K562 (cell line): ENCODE results near the gene RPLP2. TPM values are rescaled to one million over a fixed set of nuclear protein-coding genes. Genes with fewer than 3 reads are reported as not detected.
A peak's percentile ranks its signal among the peaks of the same experiment; 100 is the strongest.

Experiments
- ATAC-seq: fragments of 200-7000 bp; cut with Tn5 transposase; 3 replicates; pipeline ENCODE4 v1.9.1; 2020; ENCODE audit warnings: moderate library complexity
- BruUV-seq: library from RNA; stranded (reverse); fragments of 400-500 nt; replicated peaks from 2 replicates; lab custom pipeline; 2021; lab: Mats Ljungman, UMichigan
- CTCF ChIA-PET: fragments of 300-600 bp; formaldehyde crosslinking; extraction: SDS; loops from one replicate; lab custom pipeline; 2021; ENCODE audit warnings: low intra/inter-chr PET ratio; lab: Yijun Ruan, JAX
- POLR2A ChIA-PET: fragments of 300-600, 350-650 bp; sonication (Branson Sonifier 250); formaldehyde crosslinking; extraction: SDS; loops from one replicate; lab custom pipeline; 2021; ENCODE audit warnings: antibody characterized with exemption, inconsistent platforms; lab: Yijun Ruan, JAX
- DNase-seq, 4 experiments: peaks; one replicate each; pipeline versions ENCODE4 v3.0.0 to v3.0.0-alpha.2; 2011 to 2018; ENCODE audit warnings: low spot score in 3 of 4, mixed read lengths in 3 of 4; ENCODE audit errors: extremely low read depth in 1 of 4
- FAIRE-seq: peaks from 2 replicates; lab custom pipeline; 2011; peaks lifted over from hg19 to GRCh38; lab: Jason Lieb, UNC
- H2AFZ ChIP-seq: 2 replicates; pipeline ENCODE4 v1.6.0; 2011; ENCODE audit warnings: low read depth, low read length, control low read depth, inconsistent platforms
- H3K27ac ChIP-seq: fragments of 200-600 bp; 3 replicates; pipeline ENCODE4 v1.8.0; 2011; ENCODE audit warnings: low read depth, mild to moderate bottlenecking, control low read depth, inconsistent platforms, low read length, moderate library complexity, mixed read lengths; ENCODE audit errors: extremely low read depth
- H3K27me3 ChIP-seq, 2 experiments: fragments of 300-600 bp in 1 of 2; 2 replicates in 1 of 2; 3 replicates in 1 of 2; pipeline versions ENCODE4 v1.6.0 to v1.8.0; 2011; ENCODE audit warnings: inconsistent platforms in 2 of 2, low read length in 2 of 2, mild to moderate bottlenecking in 1 of 2, mixed read lengths in 1 of 2, moderate library complexity in 1 of 2; ENCODE audit not compliant: control insufficient read depth in 2 of 2, insufficient read depth in 2 of 2
- H3K36me3 ChIP-seq: fragments of 300-600 bp; 3 replicates; pipeline ENCODE4 v1.8.0; 2011; ENCODE audit warnings: mild to moderate bottlenecking, low read length, inconsistent platforms; ENCODE audit not compliant: control insufficient read depth, insufficient read depth
- H3K4me1 ChIP-seq, 2 experiments: fragments of 200-600 bp in 1 of 2; replicated peaks in 1 of 2; 2 replicates in 1 of 2; 3 replicates in 1 of 2; pipeline versions ENCODE4 v1.5.1 to v1.8.0; 2011; ENCODE audit warnings: inconsistent platforms in 2 of 2, low read length in 2 of 2, mild to moderate bottlenecking in 1 of 2, mixed read lengths in 1 of 2, moderate library complexity in 1 of 2; ENCODE audit not compliant: control insufficient read depth in 2 of 2, insufficient read depth in 2 of 2
- H3K4me2 ChIP-seq: 2 replicates; pipeline ENCODE4 v1.6.1; 2011; ENCODE audit warnings: low read length, control low read depth, inconsistent platforms, mixed read lengths; ENCODE audit not compliant: insufficient read depth
- H3K4me3 ChIP-seq: fragments of 200-600 bp; sonication (generic), shearing (Covaris generic); 2 replicates; pipeline ENCODE4 v1.5.1; 2016; ENCODE audit warnings: control low read depth, inconsistent platforms
- H3K79me2 ChIP-seq: fragments of 200-600 bp; 3 replicates; pipeline ENCODE4 v1.8.0; 2011; ENCODE audit warnings: low read length, inconsistent platforms; ENCODE audit not compliant: control insufficient read depth, insufficient read depth
- H3K9ac ChIP-seq, 2 experiments: 2 replicates each; pipeline versions ENCODE4 v1.6.0 to v1.6.1; 2011; ENCODE audit warnings: low read depth in 2 of 2, low read length in 2 of 2, control low read depth in 1 of 2, inconsistent platforms in 1 of 2, mild to moderate bottlenecking in 1 of 2, mixed read lengths in 1 of 2; ENCODE audit not compliant: insufficient read depth in 1 of 2
- H3K9me1 ChIP-seq: one replicate; pipeline ENCODE4 v1.6.0; 2011; ENCODE audit warnings: inconsistent platforms, mild to moderate bottlenecking, low read length, moderate library complexity; ENCODE audit not compliant: control insufficient read depth, insufficient read depth
- H3K9me3 ChIP-seq: replicated peaks from 2 replicates; pipeline ENCODE4 v1.5.1; 2011; ENCODE audit warnings: low read depth, low read length, inconsistent platforms; ENCODE audit not compliant: control insufficient read depth, insufficient read depth
- H4K20me1 ChIP-seq: replicated peaks from 2 replicates; pipeline ENCODE4 v1.6.1; 2011; ENCODE audit warnings: low read length, inconsistent platforms, mixed read lengths; ENCODE audit not compliant: control insufficient read depth, insufficient read depth
- CHD1 ChIP-seq: fragments of 200-600 bp; sonication (generic); IDR thresholded peaks from one replicate; pipeline ENCODE4 v1.6.1; 2012; ENCODE audit warnings: mild to moderate bottlenecking, moderate library complexity, low read length, inconsistent platforms
- FIP1L1 ChIP-seq: fragments of 200-400 bp; formaldehyde crosslinking; IDR thresholded peaks from 2 replicates; pipeline ENCODE4 v1.6.1; 2018; ENCODE audit warnings: mild to moderate bottlenecking, low read depth, low read length; ENCODE audit not compliant: poor library complexity, severe bottlenecking
- POLR2G ChIP-seq: fragments of 200-400 bp; formaldehyde crosslinking; IDR thresholded peaks from 2 replicates; pipeline ENCODE4 v1.6.1; 2017; ENCODE audit warnings: low read depth, mild to moderate bottlenecking, antibody characterized with exemption, low read length, moderate library complexity
- RBFOX2 ChIP-seq: fragments of 200-400 bp; formaldehyde crosslinking; IDR thresholded peaks from 2 replicates; pipeline ENCODE4 v1.6.1; 2017; ENCODE audit warnings: low read depth, mild to moderate bottlenecking, low read length, moderate library complexity
- TCFL5 ChIP-seq: fragments of 250-450 bp; sonication (Bioruptor Pico); conservative IDR thresholded peaks from 2 replicates; pipeline ENCODE4 v1.6.1; 2021; ENCODE audit warnings: mild to moderate bottlenecking, moderate library complexity, matching md5 sums
- ZBTB1 ChIP-seq: sonication (generic); formaldehyde crosslinking; IDR thresholded peaks from 2 replicates; pipeline ENCODE4 v1.8.1; 2023; ENCODE audit warnings: missing genetic modification reagents, low read depth, mild to moderate bottlenecking, borderline replicate concordance
- ZNF146 ChIP-seq: IDR thresholded peaks from one replicate; pipeline ENCODE4 v1.6.1; 2018; ENCODE audit warnings: missing compliant biosample characterization; ENCODE audit not compliant: unreplicated experiment
- WGBS: fragments of 100-300 bp; shearing (Covaris generic); methylation state at CpG from one replicate; pipeline ENCODE4 v1.1.6; 2016; ENCODE audit warnings: low coverage, mixed read lengths; ENCODE audit not compliant: insufficient coverage; ENCODE audit errors: missing lambda C conversion rate; 5-methylcytosine and 5-hydroxymethylcytosine counted together
- in situ Hi-C: fragments of 300-500 bp; cut with MboI; formaldehyde crosslinking; loops from 4 replicates; pipeline ENCODE4 v1.15.0; 2018; ENCODE audit warnings: inconsistent platforms, mixed read lengths
- intact Hi-C: fragments of 100-400 bp; cut with micrococcal nuclease; formaldehyde crosslinking; loops from 2 replicates; pipeline ENCODE4 v1.14.2; 2022
- polyA plus RNA-seq, 8 experiments: library from polyadenylated mRNA; depleted of rRNA in 4 of 8; stranded (reverse) in 5 of 8; unstranded in 3 of 8; fragments of >200 nt; fragmentation: Nextera tagmentation in 2 of 8; fragmentation: Illumina TruSeq in 1 of 8; extraction: Ambion mirVana in 2 of 8; extraction: Trizol in 1 of 8; gene quantifications; 2 replicates each; pipeline versions ENCODE4 v1.2.1 to v1.2.3, GENCODE V29; 2011 to 2014; ENCODE audit warnings: inconsistent platforms in 1 of 8, missing spikeins in 1 of 8
- total RNA-seq, 7 experiments: library from RNA; depleted of rRNA in 6 of 7; stranded (reverse); fragments of >200 nt in 6 of 7; fragmentation: Illumina TruSeq in 2 of 7; extraction: Trizol in 2 of 7; gene quantifications; 2 replicates each; pipeline versions ENCODE4 v1.2.1 to v1.2.3, GENCODE V29; 2011 to 2021; ENCODE audit warnings: low replicate concordance in 1 of 7
- TF ChIP-seq, protein P1 (sequence below), 2 experiments: IDR thresholded peaks; 2 replicates each; pipeline ENCODE4 v1.6.1; 2011; ENCODE audit warnings: borderline replicate concordance in 1 of 2, control low read depth in 1 of 2, low read depth in 1 of 2, low read length in 1 of 2, mild to moderate bottlenecking in 1 of 2, mixed read lengths in 1 of 2, moderate library complexity in 1 of 2; ENCODE audit not compliant: insufficient read depth in 1 of 2, insufficient read length in 1 of 2, poor library complexity in 1 of 2, severe bottlenecking in 1 of 2; ENCODE audit errors: extremely low read depth in 1 of 2

The RPLP2 gene
- total and polyA plus RNA-seq, 9 of the 15 experiments (the other 6 are each of a cell fraction or from before 2014, with no cell fraction given), result 528 to 3,807 (median 1,633) TPM

DNA sequence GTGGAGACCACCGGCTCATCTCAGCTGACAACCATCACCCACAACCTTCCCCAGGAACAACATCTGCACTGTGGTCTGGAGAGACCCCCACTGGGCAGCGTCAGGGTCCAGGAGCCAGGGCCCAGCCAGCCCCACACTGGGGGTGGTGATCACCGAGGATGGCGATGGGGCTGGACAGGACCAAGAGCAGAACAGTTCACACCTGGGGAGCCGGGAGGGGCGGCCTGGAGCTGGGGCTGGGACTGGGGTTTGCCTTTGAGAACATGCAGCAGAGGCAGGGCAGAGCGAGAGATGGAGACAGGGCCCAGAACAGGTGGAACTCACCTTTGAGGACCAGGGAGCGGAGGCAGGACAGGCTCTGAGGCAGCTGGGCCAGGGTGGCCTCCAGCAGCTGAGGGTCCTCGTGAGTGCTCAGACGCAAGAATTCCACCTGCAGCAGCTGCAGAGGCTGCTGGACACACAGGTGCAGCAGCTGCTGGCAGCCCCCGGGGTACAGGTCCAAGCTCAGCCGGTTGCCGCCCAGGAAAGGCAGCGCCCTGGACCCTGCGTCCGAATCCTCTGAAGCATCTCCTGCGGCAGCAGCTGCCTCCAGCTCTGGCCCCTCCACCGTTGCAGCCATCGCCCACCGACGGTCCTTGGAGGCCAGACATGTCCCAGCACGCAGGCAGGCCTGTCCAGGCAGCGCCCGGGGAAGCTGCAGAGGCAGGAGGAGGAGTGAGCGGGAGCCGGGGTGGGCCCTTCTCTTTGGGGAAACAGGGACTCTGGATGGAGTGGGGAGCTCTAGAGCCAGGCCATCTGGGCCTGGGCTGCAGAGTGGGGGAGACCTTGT, 5.8 kb upstream of the RPLP2 start:
- TF ChIP-seq, protein P1, sequence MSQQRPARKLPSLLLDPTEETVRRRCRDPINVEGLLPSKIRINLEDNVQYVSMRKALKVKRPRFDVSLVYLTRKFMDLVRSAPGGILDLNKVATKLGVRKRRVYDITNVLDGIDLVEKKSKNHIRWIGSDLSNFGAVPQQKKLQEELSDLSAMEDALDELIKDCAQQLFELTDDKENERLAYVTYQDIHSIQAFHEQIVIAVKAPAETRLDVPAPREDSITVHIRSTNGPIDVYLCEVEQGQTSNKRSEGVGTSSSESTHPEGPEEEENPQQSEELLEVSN (IDR thresholded peaks at IDR 0.05; ENCODE audit: borderline replicate concordance in 1 of 2, extremely low read depth in 1 of 2, insufficient read depth in 1 of 2, insufficient read length in 1 of 2, low read depth in 1 of 2, low read length in 1 of 2, poor library complexity in 1 of 2, severe bottlenecking in 1 of 2), result peak in 1 of 2 experiments; percentile 25
- TF ChIP-seq TCFL5 (CRISPR knock-in tag) (no peak), POLR2G (peak; percentile 74; the same call in 1 of the 2 replicates), RBFOX2 (peak; percentile 30; the same call in 1 of the 2 replicates), CHD1 (peak; percentile 11), ZBTB1 (CRISPR knock-in tag) (0 out of 2 replicates have a peak, but pooled peaks have one; percentile 61), FIP1L1 (peak; percentile 52), ZNF146 (no peak)
- H3K36me3 ChIP-seq, result peaks cover 38% of the 10 kb centered on the region; the same call in 1 of the 3 replicates
- peak overlapping the region; percentile 65 for H3K4me3 ChIP-seq
- H3K9ac ChIP-seq, result peak overlapping the region; percentile 52 to 97
- DNase-seq, result no peak
- 76% methylated on average over 15 of the region's 26 CpGs for WGBS
- peaks cover 33% of the 10 kb centered on the region for H3K79me2 ChIP-seq
- no peak overlapping the region for H2AFZ ChIP-seq
- no peak for ATAC-seq
- no peaks in the 10 kb centered on the region for H3K27me3 ChIP-seq
- H3K4me1 ChIP-seq, result peaks cover 10 to 87% of the 10 kb centered on the region in 2 experiments; a peak in 4 of 5 replicates
- peak overlapping the region; percentile 85 for H3K4me2 ChIP-seq
- ChIA-PET CTCF (no interaction called here), POLR2A (interaction anchor here (1.0 to 1.9 kb wide), 4 partner anchors 9 to 25 kb away, joined by 3 to 4 read pairs (median 4); no protein-coding TSS in a partner anchor)
- no peak overlapping the region; the same call in 2 of the 3 replicates for H3K27ac ChIP-seq
- in situ Hi-C loops, result no loop called here
- no peaks in the 10 kb centered on the region for H3K9me3 ChIP-seq
- H4K20me1 ChIP-seq, result no peaks in the 10 kb centered on the region
- H3K9me1 ChIP-seq, result no peaks in the 10 kb centered on the region
- no peak for FAIRE-seq
- BruUV-seq, result no TSS peak
- intact Hi-C loops, result loop anchor here (2.0 kb wide), 1 partner anchor 29 kb away; the partner anchor contains the start of gene CD151
